ENCODE data around the gene NCKAP5. TPM values are rescaled to one million over a fixed set of nuclear protein-coding genes. Genes with fewer than 3 reads are reported as not detected.
"Not testable (repeated sequence)": the region's sequence is repeated elsewhere in the genome, so short reads cannot be mapped to it uniquely, and the experiment has no call there.

Gene NCKAP5
- total RNA-seq, 1 donor from 2014 or later = 27.9 TPM

- H3K4me1 Mint-ChIP-seq = peaks cover 17% of the 10 kb centered on the region
- H3K27me3 Mint-ChIP-seq (ENCODE audit: low read depth); H3K9me3 Mint-ChIP-seq; H3K36me3 Mint-ChIP-seq (ENCODE audit: low read depth); DNase-seq (ENCODE audit: low read depth, low spot score); H3K27ac Mint-ChIP-seq (ENCODE audit: unreplicated experiment); H3K4me3 Mint-ChIP-seq: not testable (repeated sequence)
- TF ChIP-seq CTCF (conservative IDR thresholded peaks at IDR 0.05) = peak; percentile 46
These were observed 48.6 kb downstream of the NCKAP5 start for GRCh38 chr2:133519677-133520076.

- H3K4me3 Mint-ChIP-seq = no peak overlapping the region
These were observed 49.4 kb downstream of the NCKAP5 start for GRCh38 chr2:133518700-133519344.

GRCh38 chr2:133517876-133518275 lies 50.4 kb downstream of the NCKAP5 start:
- H3K27me3 Mint-ChIP-seq (ENCODE audit: low read depth) = no peaks in the 10 kb centered on the region
- H3K4me1 Mint-ChIP-seq = peaks cover 17% of the 10 kb centered on the region
- H3K27ac Mint-ChIP-seq (ENCODE audit: unreplicated experiment) = no peak overlapping the region
- no peak overlapping the region for H3K4me3 Mint-ChIP-seq
- TF ChIP-seq CTCF (conservative IDR thresholded peaks at IDR 0.05) = no peak
- DNase-seq (ENCODE audit: low read depth, low spot score) = no peak
- H3K36me3 Mint-ChIP-seq (ENCODE audit: low read depth) = peaks cover 3% of the 10 kb centered on the region
- no peaks in the 10 kb centered on the region for H3K9me3 Mint-ChIP-seq

More at GRCh38 chr2:133518700-133519344, 49.4 kb downstream of the NCKAP5 start:
- H3K27me3 Mint-ChIP-seq (ENCODE audit: low read depth) = no peaks in the 10 kb centered on the region
- H3K9me3 Mint-ChIP-seq = no peaks in the 10 kb centered on the region
- no peak for DNase-seq (ENCODE audit: low read depth, low spot score)
- H3K36me3 Mint-ChIP-seq (ENCODE audit: low read depth) = peaks cover 3% of the 10 kb centered on the region
- peaks cover 17% of the 10 kb centered on the region for H3K4me1 Mint-ChIP-seq
- H3K27ac Mint-ChIP-seq (ENCODE audit: unreplicated experiment) = no peak overlapping the region
- TF ChIP-seq CTCF (conservative IDR thresholded peaks at IDR 0.05) = no peak

GRCh38 chr2:133516405-133517026 lies 51.7 kb downstream of the NCKAP5 start:
- DNase-seq (ENCODE audit: low read depth, low spot score) = no peak
- H3K9me3 Mint-ChIP-seq = no peaks in the 10 kb centered on the region
- H3K27ac Mint-ChIP-seq (ENCODE audit: unreplicated experiment) = no peak overlapping the region
- peaks cover 17% of the 10 kb centered on the region for H3K4me1 Mint-ChIP-seq
- no peaks in the 10 kb centered on the region for H3K27me3 Mint-ChIP-seq (ENCODE audit: low read depth)
- H3K4me3 Mint-ChIP-seq = no peak overlapping the region
- H3K36me3 Mint-ChIP-seq (ENCODE audit: low read depth) = peaks cover 3% of the 10 kb centered on the region
- no peak for TF ChIP-seq CTCF (conservative IDR thresholded peaks at IDR 0.05)

GRCh38 chr2:133515271-133515670 lies 53.0 kb downstream of the NCKAP5 start:
- no peak overlapping the region for H3K4me3 Mint-ChIP-seq
- TF ChIP-seq CTCF (conservative IDR thresholded peaks at IDR 0.05) = no peak
- no peaks in the 10 kb centered on the region for H3K27me3 Mint-ChIP-seq (ENCODE audit: low read depth)
- H3K36me3 Mint-ChIP-seq (ENCODE audit: low read depth) = peaks cover 3% of the 10 kb centered on the region
- peaks cover 20% of the 10 kb centered on the region for H3K4me1 Mint-ChIP-seq
- H3K9me3 Mint-ChIP-seq = no peaks in the 10 kb centered on the region
- DNase-seq (ENCODE audit: low read depth, low spot score) = no peak
- H3K27ac Mint-ChIP-seq (ENCODE audit: unreplicated experiment) = no peak overlapping the region

Data from neural crest cell (in vitro differentiated cells).